Hindlimb muscle (tissue), 1 donor: ENCODE measurements around the gene MVB12B. TPM values are rescaled to one million over a fixed set of nuclear protein-coding genes. Genes with fewer than 3 reads are reported as not detected.
A peak's percentile ranks its signal among the peaks of the same experiment; 100 is the strongest.
"Not testable (repeated sequence)": the region's sequence is repeated elsewhere in the genome, so short reads cannot be mapped to it uniquely, and the experiment has no call there.

Source experiments
- DNase-seq: peaks from one replicate; pipeline ENCODE4 v3.0.0-alpha.2; 2013
- polyA plus RNA-seq: library from polyadenylated mRNA; unstranded; fragments of 120-200 nt; gene quantifications from one replicate; pipeline ENCODE4 v1.2.1, GENCODE V29; 2013; ENCODE audit not compliant: insufficient read length

The MVB12B gene
- polyA plus RNA-seq, 1 donor: 21.2 TPM

DNA sequence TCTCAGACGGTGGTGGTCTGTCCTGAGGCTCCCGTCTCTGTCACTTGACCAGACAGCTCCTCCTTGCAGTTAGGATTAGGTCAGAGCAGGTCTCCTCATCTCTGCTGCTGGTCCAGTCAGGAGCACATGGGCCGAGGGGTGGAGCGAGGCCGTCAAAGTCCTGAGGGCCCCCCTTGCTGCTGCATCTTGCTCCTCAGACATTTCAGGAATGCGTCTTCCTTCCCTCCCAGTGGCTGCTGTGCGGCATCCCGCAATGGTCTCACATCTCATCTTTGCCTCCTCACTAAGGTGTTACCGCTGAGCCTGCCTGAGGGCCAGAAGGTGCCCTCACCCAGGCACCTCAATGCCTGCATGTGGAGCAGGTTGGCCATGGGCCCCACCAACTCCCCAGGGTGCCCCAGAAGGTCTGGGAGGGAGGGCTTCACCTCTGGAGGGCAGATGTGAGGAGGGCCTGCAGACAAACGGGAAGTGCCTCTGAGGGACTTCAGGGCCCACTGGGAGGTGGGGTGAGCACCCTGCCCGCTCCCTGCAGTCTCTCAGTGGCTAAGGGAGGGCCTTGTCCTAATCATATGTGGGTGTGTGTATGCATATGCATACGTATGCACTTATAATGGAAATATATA is 149.4 kb downstream of the MVB12B start:
- DNase-seq: no peak

- DNase-seq: not testable (repeated sequence)
These were observed 150.8 kb downstream of the MVB12B start for GRCh38 chr9:126477432-126477831.

DNA sequence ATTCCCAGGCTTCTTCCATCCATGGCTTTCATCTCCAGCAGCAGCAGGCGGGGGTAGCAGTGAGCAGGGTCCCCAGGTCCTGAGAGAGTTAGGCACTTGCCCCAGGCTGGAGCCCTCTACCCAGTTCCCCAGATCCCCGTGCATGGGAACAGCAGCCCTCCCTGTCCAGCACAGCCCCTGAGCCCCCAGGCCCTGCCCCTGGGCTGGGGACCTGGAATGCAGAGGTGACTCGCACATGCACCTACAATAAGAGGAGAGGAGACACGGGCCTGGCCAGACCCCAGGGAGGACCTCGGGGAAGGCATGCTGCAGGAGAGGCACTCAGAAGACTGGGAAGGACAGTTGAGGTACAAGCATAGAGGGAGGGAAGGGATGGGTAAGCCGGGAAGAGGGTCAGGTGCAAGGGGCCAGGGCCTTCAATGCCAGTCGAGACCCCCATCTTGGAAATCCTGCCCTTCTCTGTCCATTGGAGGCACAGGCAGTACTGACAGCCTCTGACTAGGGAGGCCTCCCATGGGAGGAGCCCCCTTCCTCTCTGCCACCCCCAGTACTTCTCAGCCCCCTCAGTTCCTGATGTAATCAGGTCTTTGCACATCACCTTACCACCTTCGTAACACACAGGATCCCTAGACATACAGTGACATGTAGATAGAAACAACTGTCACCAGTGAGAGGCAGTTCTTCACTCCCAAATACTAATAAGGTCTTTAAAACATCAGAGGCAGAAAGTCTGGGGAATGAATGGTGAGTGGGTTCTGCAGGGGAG is 151.8 kb downstream of the MVB12B start:
- DNase-seq: no peak

DNA sequence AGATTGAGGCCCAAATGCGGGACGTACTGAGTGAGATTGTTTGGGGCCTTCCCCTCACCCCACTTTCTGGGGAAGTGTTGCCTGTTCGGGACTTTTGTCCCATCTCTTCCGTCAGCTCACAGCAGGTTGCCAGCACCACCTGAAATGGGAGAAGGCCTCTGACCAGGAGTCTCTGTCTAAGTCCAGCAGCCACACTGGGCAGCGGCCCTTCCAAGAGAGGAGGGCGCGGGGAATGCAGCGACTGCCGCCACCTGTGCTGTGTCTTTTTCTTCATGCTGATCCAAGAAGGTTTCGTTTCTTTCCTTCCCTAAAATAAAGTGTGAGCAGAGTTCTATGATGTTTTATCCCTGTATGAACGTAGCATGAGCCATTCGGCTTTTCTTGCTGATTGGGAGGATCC is 152.9 kb downstream of the MVB12B start:
- no peak for DNase-seq

DNA sequence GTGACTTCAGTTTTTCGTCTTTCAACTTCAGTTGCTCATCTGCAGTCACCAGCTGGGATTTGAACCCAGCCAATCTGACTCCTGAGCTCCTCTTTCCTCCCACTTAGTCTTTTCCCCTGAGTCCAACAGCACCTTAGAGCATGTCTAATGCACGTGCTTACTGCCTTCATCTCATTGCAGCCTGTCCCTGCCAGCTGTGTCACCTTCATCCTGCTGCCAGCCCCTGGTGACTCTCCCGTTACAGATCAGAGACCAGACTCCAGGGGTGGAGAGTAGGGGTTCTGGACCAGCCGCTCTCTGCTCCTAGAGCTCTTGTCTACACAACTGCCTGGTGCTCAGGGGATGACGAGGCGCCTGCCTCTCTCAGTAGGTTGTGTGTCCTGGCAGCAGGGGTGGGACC is 154.2 kb downstream of the MVB12B start:
- no peak for DNase-seq

- DNase-seq: no peak
These were observed 155.2 kb downstream of the MVB12B start for GRCh38 chr9:126481862-126482261.

DNA sequence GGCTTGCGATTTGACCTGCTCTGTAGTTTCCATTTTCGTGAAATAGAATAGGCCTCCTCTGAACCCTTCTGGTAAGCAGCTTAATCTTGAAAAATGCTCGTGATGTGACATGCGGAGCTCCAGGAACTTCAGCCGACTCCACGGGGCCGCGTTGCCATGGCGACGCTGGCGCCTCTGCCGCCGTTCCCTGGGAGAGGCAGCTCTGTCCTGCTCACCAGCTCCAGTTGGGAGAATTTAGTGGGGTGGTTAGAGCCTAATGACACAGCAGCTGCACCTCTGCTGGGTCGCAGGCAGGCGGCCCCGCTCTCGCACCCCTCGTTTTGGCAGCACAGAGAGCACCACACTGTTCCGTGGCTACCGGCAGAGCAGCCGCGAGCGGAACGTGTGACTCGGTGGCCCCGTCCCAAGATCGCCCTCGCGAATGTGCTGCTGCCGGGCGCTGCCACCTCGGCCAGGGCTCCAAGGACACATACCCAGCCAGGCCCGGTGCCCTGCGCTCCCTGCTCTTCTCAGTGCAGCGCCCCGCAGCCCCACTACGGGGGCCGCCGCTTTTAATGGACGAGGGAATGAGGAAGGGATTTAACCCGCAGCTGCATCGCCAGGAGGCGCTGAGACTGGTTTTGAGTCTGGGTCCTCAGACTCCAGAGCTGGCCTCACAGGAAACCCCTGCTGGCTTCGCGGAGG is 155.9 kb downstream of the MVB12B start:
- peak; percentile 86 for DNase-seq

DNA sequence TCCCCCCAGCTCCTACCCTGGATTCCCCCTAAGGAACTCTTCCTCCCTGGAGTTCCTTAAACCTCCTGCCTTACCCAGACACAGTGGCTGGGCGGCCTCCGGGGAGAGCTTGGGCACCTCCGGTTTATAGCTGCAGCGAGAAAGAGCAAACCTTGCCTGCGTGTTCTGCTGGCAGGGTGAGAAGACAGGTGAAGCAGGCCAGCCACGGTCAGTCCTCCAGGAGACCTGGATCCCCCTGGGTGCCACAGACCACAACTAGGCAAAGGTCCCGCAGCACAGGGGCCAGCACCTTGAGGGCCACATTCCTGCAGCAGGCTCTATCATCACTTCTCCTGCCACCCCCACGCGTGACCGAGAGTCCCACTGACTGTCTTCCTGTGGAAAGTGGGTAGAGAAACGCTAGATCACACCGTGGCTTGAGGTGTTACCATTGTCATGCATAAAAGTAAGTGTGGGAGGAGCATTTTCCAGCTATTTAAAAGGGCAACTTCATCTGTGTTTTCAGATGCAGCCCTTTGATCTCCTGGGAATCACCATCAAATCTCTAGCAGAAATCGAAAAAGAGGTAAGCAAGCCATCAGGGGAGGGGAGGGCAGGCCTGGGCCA is 156.9 kb downstream of the MVB12B start:
- DNase-seq: no peak

GRCh38 chr9:126485662-126486061 is 159.0 kb downstream of the MVB12B start:
- DNase-seq: no peak

DNA sequence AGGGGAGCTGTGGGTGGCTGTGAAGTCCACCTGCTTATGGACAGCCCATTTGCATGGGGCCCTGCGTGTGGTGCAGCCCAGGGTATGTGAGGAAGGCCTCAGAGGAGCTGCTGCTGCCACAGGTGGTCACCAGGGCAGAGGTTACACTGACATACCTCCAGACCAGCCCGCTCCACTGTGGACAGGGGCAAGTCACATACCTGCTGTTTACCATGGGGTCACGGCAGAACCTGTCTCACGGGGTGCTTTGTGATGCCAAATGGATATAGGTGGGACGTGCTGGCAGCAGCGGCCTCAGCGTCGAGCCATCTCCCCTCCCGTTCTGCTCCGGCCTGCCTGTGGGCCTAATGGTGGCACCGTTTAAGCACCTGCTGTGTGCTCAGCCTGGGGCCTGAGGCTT is 159.6 kb downstream of the MVB12B start:
- DNase-seq: no peak

GRCh38 chr9:126487856-126488255 is 161.2 kb downstream of the MVB12B start:
- no peak for DNase-seq

- no peak for DNase-seq
These were observed 161.7 kb downstream of the MVB12B start for GRCh38 chr9:126488310-126488709.

DNA sequence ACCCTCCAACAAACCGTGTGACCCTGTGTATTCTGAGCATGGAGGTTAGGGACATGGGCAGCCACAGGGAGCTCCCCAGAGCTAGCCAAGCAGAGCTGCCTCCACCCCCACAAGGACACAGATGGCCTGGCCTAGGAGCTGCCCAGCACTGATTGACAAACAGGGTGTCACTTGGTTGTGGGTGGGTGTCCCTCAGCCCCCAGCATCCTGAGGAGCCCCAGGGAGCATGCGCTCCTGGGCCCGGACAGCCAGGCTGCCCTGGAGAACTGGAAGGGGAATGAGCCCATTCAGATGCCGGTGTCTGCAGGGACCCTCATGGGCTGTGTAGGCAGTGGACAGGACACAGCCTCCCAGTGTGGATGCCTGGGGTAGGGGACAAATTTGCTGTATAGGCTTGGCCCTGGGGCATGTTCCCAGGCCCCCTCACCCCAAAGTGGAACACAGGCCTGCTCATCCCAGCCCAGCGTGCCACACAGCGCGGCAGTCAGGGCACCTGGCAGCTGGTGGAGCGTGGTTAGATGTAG is 162.3 kb downstream of the MVB12B start:
- no peak for DNase-seq

DNA sequence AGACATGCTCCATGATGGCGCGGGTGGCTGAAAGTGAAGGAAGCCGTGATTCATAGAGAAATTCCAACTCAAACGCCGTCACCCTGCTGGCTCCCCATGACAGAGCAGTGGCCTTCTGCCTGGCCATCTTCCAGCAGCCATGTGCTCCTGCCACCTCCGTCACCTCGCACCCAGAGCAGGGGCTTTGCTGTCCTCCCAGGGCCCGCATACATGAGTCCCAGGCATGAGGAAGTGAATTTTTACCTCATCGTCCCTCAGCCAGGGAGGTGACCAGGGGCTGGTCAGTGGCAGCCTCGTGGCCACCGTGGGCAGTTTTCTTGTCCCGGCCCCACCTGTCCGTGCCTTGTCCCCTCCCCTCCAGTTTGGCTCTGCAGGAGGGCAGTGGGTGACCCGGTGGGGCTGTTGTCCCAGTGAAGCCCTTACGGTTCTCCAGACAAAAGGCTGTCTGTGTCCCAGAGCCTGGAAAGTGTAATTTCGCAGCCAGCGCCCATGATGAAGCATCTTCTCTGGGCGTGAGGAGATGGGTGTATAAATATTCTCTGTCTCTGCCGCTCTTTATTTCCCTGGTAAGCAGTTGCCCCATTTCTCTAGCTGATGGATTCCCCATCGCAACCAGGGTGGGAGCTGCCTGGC is 163.1 kb downstream of the MVB12B start:
- DNase-seq: no peak

- DNase-seq: no peak
These were observed 163.6 kb downstream of the MVB12B start for GRCh38 chr9:126490214-126490631.

- DNase-seq: peak; percentile 79
These were observed 164.4 kb downstream of the MVB12B start for GRCh38 chr9:126490871-126491567.

GRCh38 chr9:126491568-126491879 is 164.9 kb downstream of the MVB12B start:
- DNase-seq: no peak

GRCh38 chr9:126491949-126492348 is 165.3 kb downstream of the MVB12B start:
- no peak for DNase-seq

GRCh38 chr9:126494264-126494663 is 167.6 kb downstream of the MVB12B start:
- no peak for DNase-seq

- DNase-seq: no peak
These were observed 168.1 kb downstream of the MVB12B start for GRCh38 chr9:126494746-126495145.

DNA sequence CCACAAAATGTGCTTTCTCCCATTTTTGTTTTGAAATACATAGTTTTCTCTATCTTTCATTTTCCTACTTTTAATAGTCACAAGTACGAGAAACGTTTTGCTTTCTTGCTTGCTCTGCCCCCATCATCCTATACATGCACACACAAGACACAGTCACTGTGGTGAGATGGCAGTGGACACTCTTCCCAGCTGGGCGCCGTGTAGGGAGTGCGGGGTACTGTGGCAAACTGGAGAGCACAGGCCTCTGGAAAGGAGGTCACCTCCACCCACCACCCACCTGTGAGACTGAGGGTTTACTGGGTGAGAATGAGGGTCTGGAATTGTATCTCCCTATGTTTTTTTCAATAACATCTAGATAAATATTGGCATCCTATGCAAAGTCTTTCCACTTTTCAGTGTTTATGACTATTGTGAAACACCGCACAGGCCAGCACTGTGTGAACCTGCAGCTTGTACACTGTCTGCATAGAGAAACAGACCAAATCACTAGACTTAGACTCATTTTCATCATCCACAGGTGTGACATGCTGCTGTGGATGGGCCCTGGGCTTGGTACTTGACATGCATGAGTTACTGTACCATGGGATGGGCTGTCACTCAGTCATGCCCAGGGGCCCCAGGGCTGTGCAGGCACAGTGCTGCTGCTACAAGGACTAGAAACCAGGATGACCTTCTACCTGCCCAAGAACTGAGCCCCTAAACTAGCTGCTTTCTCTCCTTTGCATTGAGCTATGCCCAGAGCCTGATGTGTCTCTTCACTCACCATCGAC is 169.0 kb downstream of the MVB12B start:
- DNase-seq: no peak
